GM21619 (cell line): ENCODE measurements around the gene ALK.

Experiments
- ATAC-seq: cut with Tn5 transposase; IDR thresholded peaks from one replicate; pipeline ENCODE4 v1.9.1; 2021; ENCODE audit not compliant: unreplicated experiment

Gene ALK

DNA sequence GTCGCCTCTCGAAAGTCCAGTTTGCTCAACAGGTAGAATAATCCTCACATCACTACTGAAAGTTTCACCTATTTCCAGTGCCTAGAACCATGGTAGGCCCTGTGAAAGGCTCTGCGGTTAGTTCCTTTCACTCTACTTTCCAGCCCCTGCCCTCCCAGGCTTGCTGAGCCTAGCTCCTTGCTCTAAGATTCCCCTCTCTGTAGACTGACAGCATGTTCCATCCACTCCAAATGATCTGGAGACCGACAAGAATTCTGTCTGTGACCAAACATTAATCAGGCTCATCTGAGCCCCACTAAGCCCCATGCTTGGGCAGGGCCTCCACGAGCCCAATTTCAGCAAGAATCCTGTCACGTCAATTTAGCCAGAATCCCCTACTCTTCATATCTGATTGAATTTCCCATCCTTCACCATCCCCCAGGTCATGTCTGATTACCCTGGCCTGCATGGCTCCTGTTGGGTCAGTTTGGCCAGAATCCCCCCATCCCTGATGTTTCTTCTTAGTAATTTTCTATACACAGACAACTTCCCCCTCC is 307.0 kb downstream of the ALK start:
- no peak for ATAC-seq

DNA sequence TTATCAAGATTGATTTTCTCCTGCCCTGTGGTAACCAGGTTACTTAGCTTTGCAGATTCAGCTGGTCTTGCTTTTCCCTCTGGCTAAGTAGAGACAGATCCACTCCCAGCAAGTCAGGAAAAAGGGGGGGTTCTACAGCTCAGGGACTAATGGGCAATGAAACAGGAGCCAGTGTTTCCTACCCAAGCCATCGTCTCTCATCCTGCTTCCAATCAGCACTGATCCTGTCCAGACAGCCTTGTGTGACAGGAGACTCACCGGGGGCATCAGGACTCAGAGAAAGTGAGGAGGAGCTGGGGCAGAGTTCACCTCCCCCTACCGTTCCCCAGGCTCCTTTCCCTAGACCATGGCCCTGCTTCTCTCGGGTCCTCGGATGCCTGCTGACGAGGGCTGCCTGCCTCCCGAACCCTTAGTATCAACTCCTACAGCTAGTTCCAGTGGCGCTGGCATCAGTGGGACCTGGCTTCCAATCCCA is 307.6 kb downstream of the ALK start:
- no peak for ATAC-seq

DNA sequence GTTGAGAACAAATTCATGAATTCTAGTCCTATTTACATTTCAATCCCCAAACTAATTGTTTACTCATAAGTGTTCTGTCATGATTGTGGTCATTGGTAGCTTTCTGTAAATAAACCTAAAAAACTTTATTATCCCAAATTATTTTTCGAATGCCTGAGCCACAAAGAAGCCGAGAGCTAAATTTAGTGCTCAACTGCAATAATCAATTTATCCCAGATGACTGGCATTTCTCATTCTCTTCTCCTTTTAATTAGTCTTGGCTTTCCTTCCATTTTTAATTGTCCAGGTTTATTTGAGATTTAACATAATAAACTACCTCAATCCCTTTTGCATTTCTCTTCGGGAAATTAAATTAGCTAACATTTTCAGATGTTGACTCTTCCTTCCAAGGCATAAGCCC is 308.3 kb downstream of the ALK start:
- ATAC-seq = no peak

DNA sequence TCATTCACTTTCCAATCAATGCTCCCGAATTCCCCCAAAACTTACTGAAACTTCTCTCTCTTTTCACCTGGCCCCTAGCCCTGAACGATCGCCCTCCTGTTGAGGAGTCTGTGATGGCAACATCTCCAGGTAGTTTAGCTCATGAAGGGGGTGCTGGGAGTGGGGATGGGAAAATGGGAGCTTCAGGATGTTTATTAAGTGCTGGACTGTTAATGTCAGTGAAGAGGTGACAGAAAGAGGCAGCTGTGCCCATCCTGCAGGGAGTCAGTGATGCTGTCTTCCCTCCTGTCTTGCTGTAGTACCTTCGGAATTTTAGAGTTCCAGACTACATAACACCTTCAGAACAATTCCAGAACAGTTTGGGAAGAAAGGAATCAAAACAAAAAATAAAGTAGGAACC is 308.8 kb downstream of the ALK start:
- ATAC-seq = no peak

DNA sequence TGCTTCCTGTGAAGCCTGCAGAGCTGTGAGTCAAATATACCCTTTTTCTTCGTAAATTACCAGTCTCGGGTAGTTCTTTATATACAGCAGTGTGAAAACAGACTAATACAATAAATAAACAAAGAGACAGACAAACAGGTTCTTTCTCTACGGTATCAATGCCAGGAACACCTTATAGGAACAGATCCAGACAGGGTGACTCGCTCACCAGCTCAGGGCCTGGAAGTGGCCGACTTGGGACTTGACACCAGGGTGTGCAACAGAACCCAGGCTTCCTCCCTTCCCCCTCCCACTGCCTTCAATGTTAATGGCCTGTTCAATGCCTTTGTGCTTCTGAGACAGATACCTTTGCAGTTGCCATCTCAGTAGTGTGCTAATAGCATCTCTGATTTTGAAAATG is 309.5 kb downstream of the ALK start:
- ATAC-seq = no peak

DNA sequence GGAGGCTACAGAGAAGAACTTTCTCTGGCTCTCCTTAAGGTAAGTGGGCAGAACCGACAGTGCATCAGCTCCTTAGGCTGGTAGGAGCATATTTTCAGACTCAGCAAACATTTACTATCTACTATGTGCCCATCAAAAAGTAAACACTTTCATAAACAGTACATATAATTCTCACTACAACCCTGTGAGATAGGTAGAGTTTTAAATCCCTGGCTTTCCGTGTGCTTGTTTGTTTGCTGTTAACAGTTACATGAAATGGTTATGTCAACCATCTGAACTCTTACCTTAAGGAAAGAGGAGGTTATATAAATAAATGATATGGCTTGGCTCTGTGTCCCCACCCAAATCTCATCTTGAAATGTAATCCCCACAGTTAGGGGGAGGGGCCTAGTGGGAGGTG is 310.1 kb downstream of the ALK start:
- no peak for ATAC-seq

DNA sequence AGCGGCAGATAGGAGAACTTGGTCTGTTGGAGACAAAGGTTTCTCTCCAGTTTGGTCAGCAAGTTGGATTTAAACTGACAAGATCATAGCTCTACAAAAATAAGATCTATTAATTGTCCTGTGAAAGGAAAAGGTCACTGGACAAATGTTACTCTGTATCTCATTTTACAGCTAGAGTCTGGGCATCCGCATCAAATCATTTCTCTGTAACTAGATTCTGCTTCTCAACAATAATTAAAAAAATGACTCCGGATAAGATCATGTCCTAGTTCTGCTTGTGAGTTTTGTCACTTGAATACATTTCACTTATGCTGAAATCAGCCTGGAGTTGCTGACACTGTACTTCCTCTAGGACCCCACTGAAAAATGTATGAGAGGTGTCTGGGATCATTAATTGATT is 310.8 kb downstream of the ALK start:
- ATAC-seq = no peak

DNA sequence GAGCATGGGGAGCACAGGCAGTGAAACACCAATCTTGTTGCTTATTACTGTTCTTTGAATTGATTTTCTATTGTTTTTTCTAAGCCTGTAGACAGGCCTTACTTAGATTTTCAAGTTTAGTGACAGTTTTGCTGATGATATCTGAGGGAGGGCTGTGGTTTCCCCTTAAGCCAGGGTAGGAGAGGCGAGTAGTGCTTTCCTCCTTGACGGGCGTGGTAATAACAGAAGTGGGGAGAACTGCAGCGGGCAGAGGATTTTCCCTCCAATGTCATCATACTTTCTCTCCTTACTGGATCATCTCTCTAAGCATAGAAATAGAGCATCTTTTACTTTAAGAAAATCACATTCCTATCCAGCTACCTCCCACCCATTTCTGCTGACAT is 314.4 kb downstream of the ALK start:
- no peak for ATAC-seq

DNA sequence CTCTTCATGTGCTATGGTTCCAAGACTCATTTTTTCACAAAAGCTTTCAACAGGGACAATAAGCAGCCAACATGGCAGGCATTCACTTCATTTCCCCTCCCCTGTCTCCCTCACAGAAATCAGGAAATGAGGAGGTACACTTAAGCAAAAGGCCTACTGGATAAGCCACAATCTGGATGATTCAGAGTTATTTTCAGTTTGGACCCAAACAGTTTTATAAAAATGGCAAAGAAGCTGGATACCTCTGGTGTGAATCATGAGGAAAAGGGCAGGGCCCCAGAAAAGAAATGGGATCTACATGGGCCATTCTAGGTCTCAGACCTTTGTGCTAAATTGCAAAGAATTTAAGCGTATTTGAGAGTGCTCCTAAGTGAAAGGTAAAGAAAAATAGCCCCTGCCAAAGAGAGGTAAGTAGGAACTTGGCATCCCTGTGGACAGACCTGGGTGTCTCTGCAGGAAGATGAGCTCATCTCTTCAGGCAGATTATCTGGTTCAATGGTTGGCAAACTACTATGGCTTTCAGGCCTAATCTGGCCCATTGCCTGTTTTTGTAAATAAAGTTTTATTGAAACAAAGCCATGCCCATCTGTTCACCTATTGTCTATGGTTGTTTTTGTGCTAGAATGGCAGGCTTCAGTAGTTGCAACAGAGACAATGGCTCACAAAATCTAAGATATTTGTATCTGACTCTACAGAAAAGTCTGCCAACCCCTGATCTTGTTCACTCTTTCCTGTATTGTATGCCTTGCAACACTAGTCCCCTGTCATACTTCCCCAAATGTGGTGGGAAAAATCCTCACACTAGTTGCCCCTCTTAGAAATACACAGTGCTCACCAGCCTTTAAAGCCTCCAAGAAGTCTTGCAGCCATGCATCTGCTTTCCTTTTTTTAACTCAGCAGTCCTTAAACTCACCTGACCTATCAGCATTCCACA is 315.0 kb downstream of the ALK start:
- ATAC-seq = no peak

DNA sequence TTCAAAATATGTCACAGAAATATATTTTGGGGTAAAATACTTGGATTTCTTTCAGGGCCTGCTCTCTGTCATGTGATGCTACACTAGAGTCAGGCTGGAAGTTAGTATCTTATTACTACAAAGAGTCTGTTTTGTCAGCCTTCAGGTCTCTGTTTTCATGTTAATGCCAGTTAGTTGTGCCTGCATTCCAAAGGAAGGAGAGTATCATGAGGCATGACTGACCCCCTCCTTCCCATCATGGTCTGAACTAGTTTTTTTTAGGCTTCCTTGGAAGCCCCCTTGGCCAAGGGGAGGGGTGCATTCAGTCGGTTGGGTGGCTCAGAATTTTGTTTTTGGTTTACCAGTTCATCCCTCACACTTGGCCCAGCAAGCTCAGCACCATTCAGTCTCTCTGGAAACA is 318.0 kb downstream of the ALK start:
- no peak for ATAC-seq

DNA sequence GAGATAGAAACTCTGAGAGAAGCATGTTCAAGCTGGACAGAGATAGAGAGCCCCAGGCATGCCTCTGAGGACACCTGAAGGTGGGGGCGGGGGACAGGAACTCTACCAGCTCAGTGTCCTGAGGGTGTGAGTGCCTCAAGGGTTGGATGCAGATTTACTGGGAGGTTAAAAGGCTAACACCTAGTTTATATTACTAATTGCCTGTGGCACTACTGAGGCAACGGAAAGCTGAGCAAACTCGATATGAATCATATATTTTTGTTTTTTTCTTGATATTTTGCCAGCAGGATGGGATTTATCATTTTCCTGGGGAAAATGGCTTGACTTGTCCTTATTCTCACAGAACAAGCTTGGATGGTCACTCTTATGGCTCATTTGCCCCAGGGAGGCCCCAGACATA is 319.5 kb downstream of the ALK start:
- ATAC-seq = no peak

DNA sequence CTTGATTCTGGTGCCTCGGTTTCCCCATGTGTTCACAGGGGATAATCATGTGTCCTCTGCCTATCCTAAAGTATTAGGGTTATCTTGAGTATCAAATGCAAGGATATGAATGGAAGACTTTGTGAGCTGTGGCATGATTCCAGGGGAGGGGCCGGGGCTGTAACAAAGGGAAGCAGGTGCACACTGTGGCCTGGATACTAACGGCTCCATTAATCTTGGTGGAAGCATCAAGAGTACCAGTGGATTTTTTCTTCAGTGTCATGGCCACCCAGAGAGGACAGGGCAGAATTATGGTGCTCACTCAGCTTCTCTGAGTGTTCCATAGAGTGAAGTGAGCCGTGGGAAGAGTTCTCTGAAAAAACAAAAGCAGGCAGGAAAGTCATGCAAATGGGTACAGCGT is 320.1 kb downstream of the ALK start:
- ATAC-seq = no peak

DNA sequence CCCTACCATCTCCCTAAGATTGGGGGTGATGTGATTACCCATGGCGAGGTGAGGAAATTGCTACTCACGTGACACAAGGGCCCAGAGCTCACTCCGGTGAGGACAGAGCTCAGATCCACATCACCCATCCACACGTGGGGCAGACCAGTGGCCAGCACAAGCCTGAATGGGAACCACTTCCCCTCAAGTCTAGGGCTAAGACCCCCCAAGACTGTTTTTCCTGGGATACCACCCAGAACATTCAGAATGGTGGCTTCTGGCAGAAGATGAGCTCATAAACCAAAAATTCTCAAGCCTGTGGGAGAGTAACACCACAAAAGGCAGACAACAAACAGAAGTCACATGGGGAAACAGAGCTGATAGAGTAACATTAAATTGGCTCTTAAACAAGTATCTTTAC is 321.4 kb downstream of the ALK start:
- no peak for ATAC-seq

DNA sequence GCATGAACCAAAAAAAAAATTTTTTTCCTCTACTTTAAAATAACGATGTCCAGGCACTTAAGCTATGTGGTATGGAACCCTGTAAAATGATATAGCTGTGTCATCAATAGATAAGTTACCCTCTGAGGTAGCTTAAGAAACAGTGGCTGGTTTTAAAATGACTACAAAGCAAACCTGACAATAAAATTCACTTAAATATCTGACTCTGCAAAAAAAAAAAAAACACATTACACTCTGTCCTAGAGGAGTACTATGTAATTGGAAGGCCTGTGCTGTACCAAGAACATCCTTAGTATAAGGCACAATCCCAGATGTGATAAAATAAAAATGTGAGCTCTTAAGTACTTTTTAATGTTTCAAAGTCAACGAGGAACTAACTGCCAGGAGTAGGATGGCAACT is 322.4 kb downstream of the ALK start:
- no peak for ATAC-seq

DNA sequence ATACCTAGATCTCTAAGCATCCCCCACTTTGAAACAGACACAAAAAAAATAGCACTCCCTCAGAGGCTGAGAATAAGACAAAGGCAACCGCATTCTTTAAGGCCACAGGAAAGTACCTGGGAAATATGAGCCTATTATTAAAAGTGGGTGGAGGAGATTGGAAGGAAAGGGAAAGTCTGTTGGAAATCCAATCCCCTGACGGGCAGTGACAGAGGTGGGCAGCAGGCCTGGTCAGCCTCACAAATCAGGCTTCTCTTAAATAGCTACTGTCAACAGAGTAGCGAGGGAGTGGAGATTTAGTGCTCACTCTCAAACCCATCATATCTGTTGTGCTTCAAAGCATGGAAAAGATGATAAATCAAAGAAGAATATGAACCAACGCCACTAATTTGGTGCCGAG is 324.4 kb downstream of the ALK start:
- no peak for ATAC-seq

DNA sequence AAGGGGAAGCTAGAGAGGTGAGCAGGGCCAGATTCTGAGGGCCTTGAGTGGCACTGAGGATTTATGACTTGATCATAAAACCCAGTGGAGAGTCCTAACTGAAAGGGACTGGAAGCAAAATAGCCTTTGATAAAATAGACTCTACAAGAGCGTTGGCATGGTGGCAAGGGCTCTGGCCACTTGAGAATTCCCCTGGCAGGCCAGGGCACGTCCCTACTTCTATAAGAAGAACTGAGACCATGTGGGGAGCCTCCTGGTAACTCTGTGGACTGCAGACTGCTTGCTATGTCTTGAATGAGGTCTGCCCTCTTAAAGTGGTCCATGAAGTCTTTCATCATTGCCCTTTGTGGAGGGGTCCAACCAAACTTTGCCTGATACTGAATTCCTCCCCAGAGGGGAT is 324.8 kb downstream of the ALK start:
- ATAC-seq = no peak

DNA sequence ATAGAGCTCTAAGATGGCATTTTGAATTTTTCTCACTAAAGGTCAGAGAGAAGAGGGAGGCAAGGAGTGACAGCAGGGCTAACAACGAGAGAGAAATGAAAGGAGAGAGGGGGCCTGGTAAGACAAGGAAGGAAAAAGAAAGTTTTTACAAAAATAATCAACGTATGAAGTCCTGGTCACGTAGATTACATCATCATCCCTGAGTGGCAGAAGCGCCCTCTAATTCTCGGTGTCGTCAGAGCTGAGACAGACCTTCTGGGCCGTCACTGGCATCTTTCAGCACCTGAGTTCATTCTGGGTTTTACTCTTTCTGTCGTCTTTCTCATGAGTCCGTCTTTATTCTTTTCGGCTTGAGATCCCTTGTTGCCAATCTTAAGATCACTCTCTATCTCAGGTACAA is 329.8 kb downstream of the ALK start:
- no peak for ATAC-seq

DNA sequence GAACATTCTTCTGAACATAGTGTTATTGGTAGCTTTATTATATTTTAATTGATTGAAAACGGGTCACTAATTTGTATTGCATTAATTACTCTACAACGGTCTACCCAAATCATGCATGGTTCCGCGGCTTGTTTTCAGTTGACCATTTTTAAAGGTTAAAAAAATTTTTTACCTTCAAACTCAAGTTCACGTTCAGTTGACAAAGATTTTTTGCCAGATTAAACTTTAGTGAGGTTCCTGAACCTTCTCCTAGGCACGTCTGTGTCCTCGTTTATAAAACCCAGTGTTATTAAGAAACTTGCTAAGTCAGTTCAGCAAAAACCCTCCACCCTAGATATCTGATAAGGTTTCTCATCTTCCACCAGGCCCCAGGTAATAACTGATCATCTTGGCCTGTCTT is 331.2 kb downstream of the ALK start:
- no peak for ATAC-seq

DNA sequence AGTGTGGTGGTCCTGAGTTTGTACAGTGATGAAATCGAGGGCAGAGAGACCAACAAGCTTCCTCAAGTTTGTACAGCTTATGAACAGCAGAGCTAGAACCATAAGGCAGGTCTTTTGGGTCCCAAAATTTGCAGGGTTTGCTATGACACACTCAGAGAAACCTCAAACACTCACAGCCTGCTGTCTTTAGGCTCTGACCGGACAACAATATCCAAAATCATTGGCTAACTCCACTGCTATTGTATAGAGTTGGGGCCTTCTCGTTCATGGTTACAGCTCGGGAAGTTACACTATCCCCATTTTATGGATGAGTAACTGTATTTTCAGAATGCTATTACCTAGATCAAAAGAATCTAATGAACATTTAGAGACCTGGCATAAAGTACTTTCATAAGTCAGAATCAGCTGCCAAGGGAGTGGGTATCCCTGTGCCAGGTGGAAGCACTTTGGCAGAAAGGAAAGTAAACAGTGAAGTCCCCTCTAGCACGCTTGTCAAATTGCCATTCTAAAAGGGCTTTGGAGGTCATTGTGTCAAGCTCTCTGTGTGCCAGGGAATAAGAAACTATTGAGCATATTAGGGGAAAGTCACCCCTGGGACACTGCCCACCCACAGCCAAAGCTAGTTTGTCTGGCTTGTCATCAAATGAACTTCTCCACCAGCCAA is 331.8 kb downstream of the ALK start:
- no peak for ATAC-seq

DNA sequence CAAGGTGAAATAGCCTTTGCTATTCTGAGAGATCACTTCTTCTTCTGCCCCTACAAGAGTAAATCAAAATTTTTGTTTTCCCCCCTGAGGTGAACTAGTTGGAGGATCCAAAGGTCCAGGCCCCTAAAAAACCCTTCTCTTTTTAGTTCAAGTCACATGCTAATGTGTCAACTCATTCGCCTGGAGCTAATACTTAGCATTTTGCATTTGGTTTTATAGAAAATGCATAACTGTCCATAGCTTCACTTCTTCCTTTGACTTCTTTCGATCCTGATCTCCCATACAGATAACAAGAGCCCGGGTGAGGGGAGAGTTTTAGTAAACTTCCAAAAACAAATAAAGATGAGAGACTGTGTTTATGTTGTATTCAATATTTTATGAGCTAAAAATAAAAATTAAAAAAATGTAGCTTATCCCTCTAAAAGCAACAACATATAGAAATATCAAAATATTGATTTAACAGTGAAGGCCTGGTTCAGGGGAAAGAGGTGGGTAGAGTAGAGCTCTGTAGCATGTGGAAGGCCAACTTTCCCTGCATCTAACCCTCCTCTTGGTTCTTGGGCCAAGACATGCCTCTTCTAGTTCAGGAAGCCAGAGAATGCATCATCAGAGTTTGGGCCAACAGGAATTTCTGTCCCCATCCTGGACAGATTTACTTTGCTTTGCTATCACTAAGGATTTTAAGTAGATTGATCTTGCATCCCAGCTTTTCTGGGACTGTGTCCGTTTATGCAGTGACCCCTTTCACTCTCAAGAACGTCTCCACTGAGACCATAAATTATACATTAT is 333.8 kb downstream of the ALK start:
- no peak for ATAC-seq

DNA sequence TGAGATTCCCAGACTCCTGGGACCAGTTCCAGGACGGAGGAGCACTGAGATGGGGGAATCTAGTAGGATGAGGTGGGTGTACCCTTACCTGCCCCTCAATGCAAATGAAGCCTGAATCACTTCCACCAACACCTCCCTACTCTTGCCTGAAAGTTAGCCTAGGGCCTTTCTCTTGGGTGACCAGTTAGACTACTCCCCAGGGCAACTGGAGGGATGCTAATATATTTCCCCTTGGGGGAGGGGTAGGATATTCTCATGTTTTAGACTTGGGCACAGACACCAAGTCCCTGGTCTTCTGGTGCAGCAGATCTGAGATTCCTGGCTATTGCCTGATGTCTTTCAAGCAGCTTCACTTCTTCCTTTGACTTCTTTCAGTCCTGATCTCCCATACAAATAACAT is 334.5 kb downstream of the ALK start:
- no peak for ATAC-seq
